ENCODE data around the gene MLLT6. TPM values are rescaled to one million over a fixed set of nuclear protein-coding genes. Genes with fewer than 3 reads are reported as not detected.

MLLT6 gene
- total RNA-seq, 1 donor from 2014 or later, result 209 TPM

- no peak for DNase-seq (ENCODE audit: low spot score)
These were observed 57.2 kb downstream of the MLLT6 start for GRCh38 chr17:38762231-38762630.

GRCh38 chr17:38766341-38766740 lies 61.3 kb downstream of the MLLT6 start:
- DNase-seq (ENCODE audit: low spot score), result no peak

- no peak for DNase-seq (ENCODE audit: low spot score)
These were observed 63.3 kb downstream of the MLLT6 start for GRCh38 chr17:38768417-38768816.

- DNase-seq (ENCODE audit: low spot score), result no peak
These were observed 68.2 kb downstream of the MLLT6 start for GRCh38 chr17:38773258-38773657.

- no peak for DNase-seq (ENCODE audit: low spot score)
These were observed 72.7 kb downstream of the MLLT6 start for GRCh38 chr17:38777641-38778250.

Other genes starting within 250 kb of the MLLT6 start
- gene SRCIN1, start 99.3 kb upstream of the MLLT6 start, total RNA-seq, result 22.6 TPM
- 3.4 TPM for gene EPOP, start 30.3 kb upstream of the MLLT6 start, total RNA-seq
- gene CISD3, start 25.1 kb downstream of the MLLT6 start, total RNA-seq, result 60.1 TPM
- 54.5 TPM for gene PCGF2, start 43.1 kb downstream of the MLLT6 start, total RNA-seq
- gene PSMB3, start 47.5 kb downstream of the MLLT6 start, total RNA-seq, result 156 TPM
- gene PIP4K2B, start 94.3 kb downstream of the MLLT6 start, total RNA-seq, result 44.7 TPM
- gene CWC25, start 120.0 kb downstream of the MLLT6 start, total RNA-seq, result 29.0 TPM
- gene RPL23, start 148.4 kb downstream of the MLLT6 start, total RNA-seq, result 1,659 TPM
- 126 TPM for gene LASP1, start 164.8 kb downstream of the MLLT6 start, total RNA-seq

Data from ureter (tissue), 1 donor.